ENCODE results near the gene FOXD4.
"Not testable (repeated sequence)": the region's sequence is repeated elsewhere in the genome, so short reads cannot be mapped to it uniquely, and the experiment has no call there.

Gene FOXD4

DNA sequence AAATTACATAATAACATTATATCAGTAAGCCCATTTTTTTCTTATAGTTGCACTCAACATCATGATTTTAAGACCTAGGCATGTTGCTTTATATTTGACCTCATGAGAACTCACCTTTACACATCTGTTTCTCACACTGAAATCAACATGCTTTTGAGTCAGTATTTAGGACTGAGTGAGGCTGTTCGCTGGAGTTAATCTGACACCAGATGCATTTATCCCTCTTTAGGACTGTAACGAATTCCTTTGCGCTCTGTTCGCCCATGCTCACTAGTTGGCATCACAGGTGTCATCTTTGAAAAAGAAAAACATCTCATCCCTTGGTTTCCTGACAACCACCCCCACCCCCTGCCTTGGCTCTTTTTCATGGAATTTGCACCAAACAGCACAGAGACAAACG, 24.3 kb downstream of the FOXD4 start:
- DNase-seq (ENCODE audit: low spot score): not testable (repeated sequence)

DNA sequence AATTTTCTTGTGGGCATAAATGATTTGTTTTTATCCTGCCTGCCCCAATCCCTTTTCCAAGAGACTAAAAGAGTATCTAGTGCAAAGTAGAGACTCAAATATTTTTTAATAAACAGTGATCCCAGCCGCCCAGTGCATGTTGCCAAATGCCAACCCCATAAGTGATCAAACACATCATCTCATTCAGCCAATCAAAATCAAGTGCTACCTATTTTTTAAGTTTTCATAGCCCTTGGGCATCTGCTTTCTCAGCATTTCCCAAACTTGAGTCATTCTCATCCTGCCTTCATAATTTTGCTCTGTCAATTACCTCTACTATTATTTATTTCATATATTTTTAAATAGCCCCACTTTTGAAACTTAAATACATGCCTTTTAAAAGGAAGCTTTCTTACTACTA, 27.4 kb downstream of the FOXD4 start:
- not testable (repeated sequence) for DNase-seq (ENCODE audit: low spot score)

DNA sequence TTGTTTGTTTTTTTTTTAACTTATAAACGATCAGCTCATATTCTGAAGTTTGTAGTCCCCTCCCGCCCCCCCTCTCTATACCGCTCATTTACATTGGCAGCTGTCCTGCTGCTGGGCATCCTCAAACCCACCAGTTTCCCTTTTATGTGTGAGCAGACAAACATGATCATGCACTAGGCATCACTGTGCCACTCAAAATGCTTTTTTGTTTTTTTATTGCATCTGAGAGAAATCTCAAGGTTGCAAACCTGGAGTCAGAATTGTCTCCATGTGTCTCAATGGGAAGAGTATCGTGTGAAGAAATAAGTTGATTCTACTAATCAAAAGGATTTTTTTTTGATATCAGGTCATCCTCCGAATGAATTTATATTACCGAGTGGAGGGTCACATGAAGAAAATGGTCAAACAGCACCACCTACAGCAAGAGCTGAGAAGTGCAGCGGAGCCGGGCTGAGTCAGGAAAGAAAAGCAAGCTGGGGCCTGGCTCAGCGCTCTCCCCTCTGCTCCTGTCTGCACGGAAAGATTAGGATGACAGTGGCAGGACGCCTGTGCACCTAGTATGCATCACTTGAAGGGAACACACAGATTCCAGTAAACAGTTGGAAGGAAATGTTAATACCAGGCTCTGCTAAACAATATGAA, 29.7 kb downstream of the FOXD4 start:
- not testable (repeated sequence) for DNase-seq (ENCODE audit: low spot score)

DNA sequence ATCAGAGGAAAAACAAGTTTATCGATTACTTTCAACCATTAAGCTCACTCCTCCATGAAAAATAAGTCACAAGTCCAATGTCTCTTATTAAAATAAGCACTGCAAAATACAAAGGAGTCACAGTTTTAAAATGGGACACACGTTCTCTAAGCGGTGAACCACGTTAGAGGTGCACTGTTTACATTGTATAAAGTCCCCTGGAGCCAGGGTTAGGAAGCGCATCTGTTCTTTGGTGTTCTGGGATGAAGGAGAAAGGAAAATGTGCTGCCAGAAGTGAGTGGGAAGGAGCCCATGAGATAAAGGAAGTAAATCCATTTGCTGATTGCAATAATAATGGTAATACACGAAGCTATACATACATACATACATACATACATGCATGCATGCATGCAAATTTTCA, 30.4 kb downstream of the FOXD4 start:
- DNase-seq (ENCODE audit: low spot score): not testable (repeated sequence)

DNA sequence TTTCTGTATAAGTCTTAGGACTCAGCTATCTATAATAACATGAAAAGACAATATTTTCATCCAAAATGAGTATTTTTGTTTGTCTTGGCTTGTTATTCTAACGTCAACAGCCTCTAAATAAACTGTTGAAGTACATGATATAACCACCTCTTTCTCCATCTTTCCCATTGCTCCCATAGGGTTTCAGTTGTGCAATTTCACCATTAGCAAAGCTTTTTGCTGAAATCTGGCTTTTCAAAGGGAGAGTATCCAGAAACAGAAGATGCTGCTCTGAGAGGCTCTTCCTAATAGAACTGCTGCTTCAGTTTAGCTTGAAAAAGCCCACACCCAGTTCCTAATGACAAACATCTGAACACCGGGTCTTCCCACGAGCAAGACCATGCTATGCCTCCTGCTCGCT, 31.1 kb downstream of the FOXD4 start:
- not testable (repeated sequence) for DNase-seq (ENCODE audit: low spot score)

DNA sequence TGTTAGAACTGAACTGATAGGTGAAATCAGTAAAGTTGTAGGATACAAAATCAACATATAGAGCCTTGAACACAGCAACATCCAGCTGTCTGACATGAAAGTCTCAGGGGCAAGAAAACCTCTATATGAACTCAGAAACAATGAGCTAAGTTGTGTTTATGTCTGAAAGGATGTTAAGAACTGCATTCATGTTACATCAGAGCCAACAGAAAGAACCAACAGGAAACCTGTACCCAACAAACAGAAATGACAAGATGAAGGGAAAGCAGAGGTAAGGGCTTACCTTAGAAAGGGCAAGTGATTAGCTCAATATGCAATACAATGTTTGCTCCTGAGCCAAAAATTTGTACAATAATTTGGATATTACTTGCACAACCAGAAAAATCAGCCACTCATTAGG, 31.5 kb downstream of the FOXD4 start:
- not testable (repeated sequence) for DNase-seq (ENCODE audit: low spot score)

DNA sequence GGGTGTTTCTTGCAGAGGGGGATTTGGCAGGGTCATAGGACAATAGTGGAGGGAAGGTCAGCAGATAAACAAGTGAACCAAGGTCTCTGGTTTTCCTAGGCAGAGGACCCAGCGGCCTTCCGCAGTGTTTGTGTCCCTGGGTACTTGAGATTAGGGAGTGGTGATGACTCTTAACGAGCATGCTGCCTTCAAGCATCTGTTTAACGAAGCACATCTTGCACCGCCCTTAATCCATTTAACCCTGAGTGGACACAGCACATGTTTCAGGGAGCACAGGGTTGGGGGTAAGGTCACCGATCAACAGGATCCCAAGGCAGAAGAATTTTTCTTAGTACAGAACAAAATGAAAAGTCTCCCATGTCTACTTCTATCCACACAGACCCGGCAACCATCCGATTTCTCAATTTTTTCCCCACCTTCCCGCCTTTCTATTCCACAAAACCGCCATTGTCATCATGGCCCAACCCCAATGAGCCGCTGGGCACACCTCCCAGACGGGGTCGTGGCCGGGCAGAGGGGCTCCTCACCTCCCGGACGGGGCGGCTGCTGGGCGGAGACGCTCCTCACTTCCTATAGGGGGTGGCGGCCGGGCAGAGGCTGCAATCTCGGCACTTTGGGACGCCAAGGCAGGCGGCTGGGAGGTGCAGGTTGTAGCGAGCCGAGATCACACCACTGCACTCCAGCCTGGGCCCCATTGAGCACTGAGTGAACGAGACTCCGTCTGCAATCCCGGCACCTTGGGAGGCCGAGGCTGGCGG, 35.1 kb downstream of the FOXD4 start:
- not testable (repeated sequence) for DNase-seq (ENCODE audit: low spot score)

DNA sequence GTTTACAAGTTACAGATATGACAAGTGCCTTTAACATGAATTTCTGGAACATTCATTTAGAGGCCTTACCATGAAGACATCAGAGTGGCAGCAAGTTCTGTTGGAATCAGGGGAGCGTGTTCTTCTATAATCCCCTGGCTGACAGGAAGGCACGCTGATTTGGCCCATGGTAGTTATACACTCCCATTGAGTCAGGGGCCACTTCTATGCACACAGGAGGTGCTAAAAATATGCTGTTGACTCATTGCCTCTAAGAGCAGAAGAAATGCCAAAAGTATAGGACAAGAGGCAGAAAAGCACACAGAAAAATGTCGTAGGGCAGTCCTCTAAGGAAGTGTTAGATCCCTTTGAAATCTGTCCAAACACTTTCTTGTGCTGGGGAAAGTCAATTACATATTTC, 39.9 kb downstream of the FOXD4 start:
- DNase-seq (ENCODE audit: low spot score): not testable (repeated sequence)

DNA sequence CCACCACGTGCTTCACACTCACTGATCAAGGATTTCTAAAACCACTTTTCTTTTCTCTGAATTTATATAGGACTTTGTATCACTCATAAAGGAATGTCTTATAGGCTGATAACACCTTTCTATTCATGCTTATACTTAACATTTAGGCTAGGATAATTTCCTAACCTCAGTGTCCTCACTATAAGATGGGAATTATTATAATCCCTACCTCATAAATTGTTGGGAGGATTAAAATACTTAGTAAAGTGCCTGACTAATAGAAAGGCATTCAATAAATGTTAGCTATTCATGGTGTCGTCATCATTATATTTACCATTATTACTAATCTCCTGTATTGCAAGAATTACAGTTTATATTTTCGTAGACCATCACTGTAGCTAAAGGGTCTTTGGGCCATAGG, 41.8 kb downstream of the FOXD4 start:
- not testable (repeated sequence) for DNase-seq (ENCODE audit: low spot score)

DNA sequence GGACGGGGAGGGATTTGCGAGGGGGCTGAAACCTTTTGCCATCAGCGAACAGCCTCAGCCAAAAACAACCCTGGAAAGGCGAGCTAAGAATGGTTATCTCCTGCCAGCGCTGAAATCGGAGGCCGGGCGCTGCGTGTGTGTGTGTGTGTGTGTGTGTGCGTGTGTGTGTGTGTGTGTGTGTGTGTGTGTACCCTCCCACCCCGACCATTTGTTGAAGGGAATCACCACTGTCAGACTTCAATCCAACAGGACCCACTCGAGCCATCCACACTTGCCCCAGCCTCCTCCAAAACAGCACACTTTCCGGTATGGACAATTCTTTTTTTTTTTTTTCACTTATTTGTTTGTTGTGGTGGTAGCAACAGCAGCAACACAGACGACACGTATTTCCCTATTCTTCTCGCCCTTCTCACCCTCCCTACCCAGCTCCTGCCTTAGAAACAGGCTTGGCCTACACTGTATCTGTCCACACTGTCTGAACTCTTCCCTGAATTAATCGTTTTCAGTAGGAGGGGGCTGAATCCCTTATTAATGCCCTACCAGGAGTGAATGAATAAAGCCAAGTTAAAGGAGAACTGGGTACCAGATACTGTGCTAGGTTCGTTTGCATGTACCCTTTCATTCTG, 44.2 kb downstream of the FOXD4 start:
- DNase-seq (ENCODE audit: low spot score): not testable (repeated sequence)

DNA sequence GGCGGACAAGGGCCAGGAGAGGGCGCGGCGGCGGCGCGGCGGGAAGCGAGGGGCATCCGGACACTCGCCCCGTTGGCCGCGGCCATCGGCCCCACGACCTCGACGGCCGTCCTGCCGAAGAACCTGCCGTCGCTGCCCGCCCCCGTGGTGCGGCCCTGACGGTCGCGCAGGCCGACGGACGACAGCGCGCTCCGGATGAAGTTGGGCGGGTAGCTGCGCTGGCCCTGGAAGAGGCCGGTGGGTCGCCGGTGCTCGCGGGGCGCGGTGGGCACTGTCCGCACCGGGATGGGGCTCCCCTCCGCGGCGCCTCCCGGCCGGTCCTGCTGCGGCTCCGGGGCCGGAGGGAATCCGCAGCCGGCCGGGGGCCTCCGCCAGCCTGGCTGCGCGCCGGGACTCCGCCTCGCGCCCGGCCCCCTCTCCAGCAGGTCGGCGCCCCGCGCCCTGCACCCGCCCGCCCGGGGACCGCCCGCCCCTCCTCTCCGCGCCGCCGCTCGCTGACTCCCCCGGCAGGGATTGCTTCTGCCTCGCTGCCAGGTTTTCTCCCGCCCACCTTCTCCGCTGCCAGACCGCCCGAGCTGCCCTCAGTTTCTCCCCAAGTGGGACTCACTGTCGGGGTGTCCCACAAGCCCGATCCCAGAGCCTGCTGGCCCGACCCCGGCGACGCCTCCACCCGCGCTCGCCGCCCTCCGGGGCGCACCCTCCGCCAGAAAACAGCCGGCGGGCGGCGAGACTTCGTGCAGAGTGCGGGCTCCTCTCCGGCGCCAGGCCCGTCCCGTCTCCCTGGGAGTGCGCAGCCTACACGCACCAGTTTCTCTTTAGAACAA, 44.9 kb downstream of the FOXD4 start:
- DNase-seq (ENCODE audit: low spot score): peak; percentile 35
